ENCODE measurements around the gene HMOX1.

DNA sequence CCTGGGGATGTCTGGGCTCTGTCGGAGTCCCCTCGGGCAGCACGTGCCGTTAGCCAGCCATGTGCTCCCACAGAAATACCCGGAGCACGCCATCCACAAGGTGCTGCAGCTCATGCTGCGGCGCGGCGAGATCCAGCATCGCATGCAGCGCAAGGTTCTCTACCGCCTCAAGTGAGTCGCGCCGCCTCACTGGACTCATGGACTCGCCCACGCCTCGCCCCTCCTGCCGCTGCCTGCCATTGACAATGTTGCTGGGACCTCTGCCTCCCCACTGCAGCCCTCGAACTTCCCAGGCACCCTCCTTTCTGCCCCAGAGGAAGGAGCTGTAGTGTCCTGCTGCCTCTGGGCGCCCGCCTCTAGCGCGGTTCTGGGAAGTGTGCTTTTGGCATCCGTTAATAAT, 43.2 kb downstream of the HMOX1 start:
- TF ChIP-seq POLR2A (IDR thresholded peaks at IDR 0.05; ENCODE audit: low read depth, low read length) (no peak), TAF1 (IDR thresholded peaks at IDR 0.05; ENCODE audit: borderline replicate concordance, low read depth, low read length) (no peak)
